Spleen (tissue), 3 donors: ENCODE results near the gene IGFL4.

Source experiments
- POLR2A ChIP-seq, 3 donors: fragments of 450-650 bp; IDR thresholded peaks; one replicate each; pipeline ENCODE4 v1.5.1; 2017; ENCODE audit warnings: antibody characterized with exemption in 3 of 3, mild to moderate bottlenecking in 1 of 3
- POLR2AphosphoS5 ChIP-seq, 3 donors: sonication (generic); formaldehyde crosslinking; IDR thresholded peaks; one replicate each; pipeline ENCODE4 v1.5.1; 2017; ENCODE audit warnings: antibody characterized with exemption in 3 of 3

- no peak for TF ChIP-seq POLR2AphosphoS5 (IDR thresholded peaks at IDR 0.05)
- no peak for TF ChIP-seq POLR2A (IDR thresholded peaks at IDR 0.05)
Measured at GRCh38 chr19:45998834-45999233, 42.0 kb downstream of the IGFL4 start.
